Endothelial cell of umbilical vein (primary cell): ENCODE data around the gene ATP4A.

ENCODE experiments used
- CTCF ChIP-seq, 2 donors: IDR thresholded peaks; 1 replicate in 1 of 2; 2 replicates in 1 of 2; pipeline ENCODE4 v1.5.1; 2011; ENCODE audit warnings: low read length in 2 of 2, mild to moderate bottlenecking in 2 of 2, moderate library complexity in 2 of 2, control low read depth in 1 of 2, inconsistent platforms in 1 of 2, low read depth in 1 of 2; ENCODE audit not compliant: insufficient read depth in 1 of 2; ENCODE audit errors: extremely low read depth in 1 of 2
- FOS ChIP-seq: IDR thresholded peaks from 2 replicates; pipeline ENCODE4 v1.6.1; 2011; ENCODE audit warnings: mild to moderate bottlenecking, low read length, moderate library complexity, borderline replicate concordance; ENCODE audit not compliant: insufficient read depth
- GATA2 ChIP-seq: IDR thresholded peaks from 2 replicates; pipeline ENCODE4 v1.7.0; 2011; ENCODE audit warnings: low read depth, mild to moderate bottlenecking, moderate library complexity, mixed read lengths, low read length; ENCODE audit not compliant: insufficient read length, insufficient read depth
- JUN ChIP-seq: IDR thresholded peaks from 2 replicates; pipeline ENCODE4 v1.6.1; 2011; ENCODE audit warnings: borderline replicate concordance, low read depth; ENCODE audit not compliant: insufficient read length, insufficient read depth
- MAX ChIP-seq: IDR thresholded peaks from 2 replicates; pipeline ENCODE4 v1.6.1; 2011; ENCODE audit not compliant: insufficient read depth, insufficient read length
- POLR2A ChIP-seq: IDR thresholded peaks from 2 replicates; pipeline ENCODE4 v1.6.1; 2012; ENCODE audit warnings: low read depth, mild to moderate bottlenecking, control low read depth, low read length
- POLR2AphosphoS5 ChIP-seq: IDR thresholded peaks from 2 replicates; pipeline ENCODE4 v1.6.1; 2012; ENCODE audit warnings: low read depth, mild to moderate bottlenecking, control low read depth, low read length, moderate library complexity; ENCODE audit not compliant: insufficient read depth

GRCh38 chr19:35519291-35519690 is 44.2 kb downstream of the ATP4A start:
- TF ChIP-seq CTCF (IDR thresholded peaks at IDR 0.05; ENCODE audit: extremely low read depth in 1 of 2, insufficient read depth in 1 of 2, low read depth in 1 of 2, low read length in 2 of 2) (no peak), POLR2A (no peak), JUN (no peak), POLR2AphosphoS5 (no peak), MAX (no peak), GATA2 (no peak), FOS (no peak)
